Measurements from ENCODE around the gene FAM193A. TPM values are rescaled to one million over a fixed set of nuclear protein-coding genes. Genes with fewer than 3 reads are reported as not detected.

The FAM193A gene
- total and polyA plus RNA-seq, 2 experiments from 2014 or later: 12.0 to 22.9 TPM

GRCh38 chr4:2755821-2756690 is 219.6 kb downstream of the FAM193A start, which contains the start of gene TNIP2:
Gene TNIP2 (minus strand): TSS chr4:2756336. CDS start chr4:2756289, 47 bp downstream.
- peak; percentile 85 for ATAC-seq
- Mint-ChIP-seq H3K4me3 (peak within 1 kb of the TSS; percentile 67), H3K36me3 (ENCODE audit: low read depth) (peaks cover 3% of the 10 kb centered on the region; the same call in 2 of the 3 replicates), H3K27me3 (ENCODE audit: insufficient read depth, low read depth, poor library complexity) (peaks cover 12% of the 10 kb centered on the region), H3K27ac (no peak within 1 kb of the TSS), H3K4me1 (peaks cover 14% of the 10 kb centered on the region; the same call in 2 of the 3 replicates), H3K9me3 (no peaks in the 10 kb centered on the region; the same call in 2 of the 3 replicates)
- Histone ChIP-seq H3K36me3 (ENCODE audit: insufficient read depth) (no peaks in the 10 kb centered on the region), H3K79me2 (replicated peaks; ENCODE audit: insufficient read depth) (peaks cover 31% of the 10 kb centered on the region), H3K27ac (ENCODE audit: low read depth) (peak within 1 kb of the TSS; percentile 59; the same call in 1 of the 2 replicates), H3K4me2 (peak within 1 kb of the TSS; percentile 81), H4K20me1 (replicated peaks; ENCODE audit: insufficient read depth) (no peaks in the 10 kb centered on the region; the same call in 1 of the 2 replicates), H2AFZ (peak within 1 kb of the TSS; percentile 94), H3F3A (replicated peaks; ENCODE audit: low read depth) (0 out of 2 replicates have a peak, but pooled peaks cover 7% of the 10 kb centered on the region), H3K4me1 (ENCODE audit: insufficient read depth) (peaks cover 6% of the 10 kb centered on the region; the same call in 1 of the 2 replicates), H3K9me2 (ENCODE audit: insufficient read depth) (no peaks in the 10 kb centered on the region), H3K27me3 (ENCODE audit: insufficient read depth) (no peaks in the 10 kb centered on the region), H3K4me3 (peak within 1 kb of the TSS; percentile 60)
- TF ChIP-seq CREB1 (CRISPR knock-in tag; IDR thresholded peaks at IDR 0.05; ENCODE audit: low read depth): peak; percentile 34; the same call in 1 of the 2 replicates
- TF ChIP-seq NANOG (IDR thresholded peaks at IDR 0.05; ENCODE audit: borderline replicate concordance): no peak
- peak; percentile 70 for TF ChIP-seq POLR2AphosphoS5 (IDR thresholded peaks at IDR 0.05; ENCODE audit: low read depth)
- DNase-seq (ENCODE audit: low spot score): peak; percentile 89

DNA sequence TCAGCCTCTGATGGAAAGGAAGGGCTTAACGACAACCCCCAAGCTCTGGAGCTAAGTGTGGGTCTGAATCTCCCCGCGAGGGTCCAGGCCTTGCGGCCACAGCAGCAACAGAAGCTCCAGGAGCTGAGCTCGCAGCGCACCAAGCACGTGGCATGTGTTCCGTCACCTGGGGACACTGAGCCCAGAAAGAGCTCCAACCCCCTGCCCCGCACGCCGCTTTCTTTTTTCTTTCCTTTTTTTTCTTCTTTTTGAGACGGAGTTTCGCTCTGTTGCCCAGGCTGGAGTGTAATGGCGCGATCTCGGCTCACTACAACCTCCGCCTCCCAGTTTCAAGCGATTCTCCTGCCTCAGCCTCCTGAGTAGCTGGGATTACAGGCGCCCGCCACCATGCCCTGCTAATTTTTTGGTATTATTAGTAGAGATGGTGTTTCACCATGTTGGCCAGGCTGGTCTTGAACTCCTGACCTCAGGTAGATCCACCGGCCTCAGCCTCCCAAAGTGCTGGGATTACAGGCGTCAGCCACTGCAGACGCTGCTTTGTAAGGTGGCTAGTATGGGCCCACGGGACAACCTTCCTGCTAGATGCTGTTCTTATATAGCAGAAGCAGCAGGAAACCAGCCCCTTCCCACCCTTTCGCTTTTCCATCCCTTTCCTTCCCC is 220.4 kb downstream of the FAM193A start:
- Histone ChIP-seq H3K36me3 (ENCODE audit: insufficient read depth) (no peaks in the 10 kb centered on the region), H3K4me3 (peak overlapping the region; percentile 47), H2AFZ (peak overlapping the region; percentile 94), H3K27ac (ENCODE audit: low read depth) (peak overlapping the region; percentile 59; the same call in 1 of the 2 replicates), H3K4me2 (peak overlapping the region; percentile 78), H3K4me1 (ENCODE audit: insufficient read depth) (peaks cover 6% of the 10 kb centered on the region; the same call in 1 of the 2 replicates), H4K20me1 (replicated peaks; ENCODE audit: insufficient read depth) (no peaks in the 10 kb centered on the region; the same call in 1 of the 2 replicates), H3K9me2 (ENCODE audit: insufficient read depth) (no peaks in the 10 kb centered on the region), H3K27me3 (ENCODE audit: insufficient read depth) (no peaks in the 10 kb centered on the region), H3K79me2 (replicated peaks; ENCODE audit: insufficient read depth) (peaks cover 25% of the 10 kb centered on the region), H3F3A (replicated peaks; ENCODE audit: low read depth) (0 out of 2 replicates have a peak, but pooled peaks cover 7% of the 10 kb centered on the region)
- H3K4me1 Mint-ChIP-seq: peaks cover 14% of the 10 kb centered on the region; the same call in 2 of the 3 replicates
- DNase-seq (ENCODE audit: low spot score): no peak
- peak; percentile 21 for ATAC-seq
- H3K9me3 Mint-ChIP-seq: no peaks in the 10 kb centered on the region; the same call in 2 of the 3 replicates
- H3K4me3 Mint-ChIP-seq: peak overlapping the region; percentile 63
- H3K27ac Mint-ChIP-seq: no peak overlapping the region
- H3K36me3 Mint-ChIP-seq (ENCODE audit: low read depth): peaks cover 3% of the 10 kb centered on the region; the same call in 2 of the 3 replicates
- H3K27me3 Mint-ChIP-seq (ENCODE audit: insufficient read depth, low read depth, poor library complexity): peaks cover 12% of the 10 kb centered on the region
- TF ChIP-seq CTCF (conservative IDR thresholded peaks at IDR 0.05; ENCODE audit: low read depth in 2 of 2): no peak
- no peak for TF ChIP-seq JUNB (IDR thresholded peaks at IDR 0.05; ENCODE audit: unreplicated experiment)
- TF ChIP-seq ZNF114 (CRISPR knock-in tag; IDR thresholded peaks at IDR 0.05): no peak
- TF ChIP-seq POLR2AphosphoS5 (IDR thresholded peaks at IDR 0.05; ENCODE audit: low read depth): no peak
- TF ChIP-seq STAT1 (IDR thresholded peaks at IDR 0.05; ENCODE audit: unreplicated experiment): no peak
- no peak for TF ChIP-seq EZH2phosphoT487 (IDR thresholded peaks at IDR 0.05; ENCODE audit: unreplicated experiment)
- TF ChIP-seq ETS1 (IDR thresholded peaks at IDR 0.05): no peak
- TF ChIP-seq, protein P1, sequence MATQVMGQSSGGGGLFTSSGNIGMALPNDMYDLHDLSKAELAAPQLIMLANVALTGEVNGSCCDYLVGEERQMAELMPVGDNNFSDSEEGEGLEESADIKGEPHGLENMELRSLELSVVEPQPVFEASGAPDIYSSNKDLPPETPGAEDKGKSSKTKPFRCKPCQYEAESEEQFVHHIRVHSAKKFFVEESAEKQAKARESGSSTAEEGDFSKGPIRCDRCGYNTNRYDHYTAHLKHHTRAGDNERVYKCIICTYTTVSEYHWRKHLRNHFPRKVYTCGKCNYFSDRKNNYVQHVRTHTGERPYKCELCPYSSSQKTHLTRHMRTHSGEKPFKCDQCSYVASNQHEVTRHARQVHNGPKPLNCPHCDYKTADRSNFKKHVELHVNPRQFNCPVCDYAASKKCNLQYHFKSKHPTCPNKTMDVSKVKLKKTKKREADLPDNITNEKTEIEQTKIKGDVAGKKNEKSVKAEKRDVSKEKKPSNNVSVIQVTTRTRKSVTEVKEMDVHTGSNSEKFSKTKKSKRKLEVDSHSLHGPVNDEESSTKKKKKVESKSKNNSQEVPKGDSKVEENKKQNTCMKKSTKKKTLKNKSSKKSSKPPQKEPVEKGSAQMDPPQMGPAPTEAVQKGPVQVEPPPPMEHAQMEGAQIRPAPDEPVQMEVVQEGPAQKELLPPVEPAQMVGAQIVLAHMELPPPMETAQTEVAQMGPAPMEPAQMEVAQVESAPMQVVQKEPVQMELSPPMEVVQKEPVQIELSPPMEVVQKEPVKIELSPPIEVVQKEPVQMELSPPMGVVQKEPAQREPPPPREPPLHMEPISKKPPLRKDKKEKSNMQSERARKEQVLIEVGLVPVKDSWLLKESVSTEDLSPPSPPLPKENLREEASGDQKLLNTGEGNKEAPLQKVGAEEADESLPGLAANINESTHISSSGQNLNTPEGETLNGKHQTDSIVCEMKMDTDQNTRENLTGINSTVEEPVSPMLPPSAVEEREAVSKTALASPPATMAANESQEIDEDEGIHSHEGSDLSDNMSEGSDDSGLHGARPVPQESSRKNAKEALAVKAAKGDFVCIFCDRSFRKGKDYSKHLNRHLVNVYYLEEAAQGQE (IDR thresholded peaks at IDR 0.05; ENCODE audit: unreplicated experiment): no peak
- TF ChIP-seq NANOG (IDR thresholded peaks at IDR 0.05; ENCODE audit: borderline replicate concordance): no peak
- TF ChIP-seq CREB1 (CRISPR knock-in tag; IDR thresholded peaks at IDR 0.05; ENCODE audit: low read depth): no peak
